Activated T-cell treated with anti-CD3 and anti-CD28 coated beads for 48 hours (primary cell): Measurements from ENCODE around the gene RNF217.

Experiments used
- DNase-seq: peaks from one replicate; pipeline ENCODE4 v3.0.0-alpha.2; 2020; ENCODE audit warnings: low read depth

Gene RNF217

GRCh38 chr6:124990988-124991387 lies 28.8 kb downstream of the RNF217 start:
- no peak for DNase-seq

- no peak for DNase-seq
These were observed 29.6 kb downstream of the RNF217 start for GRCh38 chr6:124991764-124992295.

DNA sequence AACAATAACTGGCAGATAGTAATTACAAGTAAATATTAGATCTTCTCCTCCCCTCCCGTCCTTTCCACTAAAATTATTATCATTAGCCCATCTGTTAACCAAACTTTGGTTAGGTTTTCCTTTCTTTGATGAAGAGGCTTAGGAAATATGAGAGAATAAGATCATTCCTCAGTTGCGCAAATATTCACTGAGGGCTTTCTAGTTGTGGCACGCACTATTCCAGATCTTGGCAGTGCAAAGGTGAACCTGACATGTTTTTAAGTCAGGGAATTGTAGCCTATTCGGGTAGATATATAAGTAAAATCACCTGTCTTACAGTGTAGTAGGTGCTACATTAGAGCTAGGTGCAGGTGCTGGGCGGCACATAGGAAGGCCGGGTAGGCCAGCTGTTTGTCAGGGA lies 31.1 kb downstream of the RNF217 start:
- DNase-seq = no peak

- DNase-seq = no peak
These were observed 32.4 kb downstream of the RNF217 start for GRCh38 chr6:124994648-124995047.

- DNase-seq = no peak
These were observed 32.9 kb downstream of the RNF217 start for GRCh38 chr6:124995131-124995530.

DNA sequence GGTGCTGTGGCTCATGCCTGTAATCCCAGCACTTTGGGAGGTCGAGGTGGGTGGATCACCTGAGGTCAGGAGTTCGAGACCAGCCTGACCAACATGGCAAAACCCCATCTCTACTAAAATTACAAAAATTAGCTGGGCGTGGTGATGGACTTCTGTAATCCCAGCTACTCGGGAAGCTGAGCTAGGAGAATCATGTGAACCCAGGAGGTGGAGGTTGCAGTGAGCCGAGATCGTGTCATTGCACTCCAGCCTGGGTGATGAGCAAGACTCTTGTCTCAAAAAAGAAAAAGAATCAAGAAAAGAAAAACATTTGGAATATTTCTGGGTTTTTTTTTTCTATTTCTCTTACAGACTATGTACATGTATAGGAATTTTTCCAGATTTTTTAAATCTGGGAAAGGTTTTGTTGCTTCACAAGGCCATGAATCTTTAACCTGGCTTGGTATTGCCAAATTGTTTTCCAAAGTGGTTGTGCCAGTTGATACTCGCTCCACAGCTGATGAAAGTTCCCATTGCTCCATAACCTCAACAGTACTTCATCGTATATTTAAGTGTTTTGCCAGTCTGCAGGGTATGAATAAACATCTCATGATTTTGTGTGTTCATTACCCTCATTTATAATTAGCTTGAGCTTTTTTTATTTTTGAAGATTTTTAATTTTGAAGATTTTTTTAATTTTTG lies 33.5 kb downstream of the RNF217 start:
- DNase-seq = no peak

DNA sequence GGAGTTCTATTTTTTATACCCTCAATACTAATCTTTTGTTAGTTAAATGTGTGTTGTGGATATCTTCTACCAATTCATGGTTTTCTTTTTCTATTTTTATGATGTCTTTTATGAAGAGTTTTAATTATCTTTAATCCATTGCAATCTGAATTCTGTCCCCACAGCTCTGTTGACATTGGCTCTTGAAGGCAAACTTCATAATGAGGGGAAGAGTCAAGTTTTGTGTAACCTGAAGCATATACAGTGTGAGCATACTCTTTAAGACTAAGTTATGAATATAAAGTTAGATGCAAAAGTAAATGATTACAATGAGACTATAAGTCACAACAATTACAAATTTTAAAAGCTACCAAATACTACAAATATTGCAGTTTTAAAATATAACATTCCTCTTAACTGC lies 34.2 kb downstream of the RNF217 start:
- DNase-seq = no peak

DNA sequence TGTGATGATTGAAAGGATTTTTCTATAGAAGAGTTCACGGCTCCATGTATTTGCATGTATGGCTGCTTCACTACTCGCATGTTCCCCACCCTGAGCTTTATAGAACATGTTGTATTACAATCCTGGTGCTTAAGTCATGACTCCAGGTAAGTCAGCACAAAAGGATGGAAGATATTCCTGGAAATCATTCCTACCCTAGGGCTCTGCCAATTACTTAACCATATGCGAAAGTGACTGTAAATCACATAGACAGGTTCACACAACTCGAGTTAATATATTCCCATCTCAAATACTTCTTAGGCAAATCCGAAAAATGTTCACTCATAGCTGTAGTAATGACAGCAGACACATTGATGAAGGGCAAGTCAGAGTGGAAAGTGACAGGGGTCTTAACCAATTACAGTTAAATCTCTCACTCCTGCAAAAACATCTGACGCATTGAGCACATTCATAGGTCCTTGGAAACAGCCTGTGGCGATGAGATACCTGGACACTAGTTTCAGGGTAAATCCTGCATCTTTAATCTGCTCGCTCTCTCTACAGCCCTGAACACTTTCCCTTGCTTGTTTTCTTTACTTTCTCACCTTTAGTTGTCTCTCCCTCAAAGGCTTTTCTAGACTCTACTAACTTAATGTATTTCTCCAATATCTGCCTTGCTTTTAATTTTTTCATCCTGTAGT lies 35.1 kb downstream of the RNF217 start:
- DNase-seq = no peak

- DNase-seq = no peak
These were observed 37.0 kb downstream of the RNF217 start for GRCh38 chr6:124999105-124999764.

- no peak for DNase-seq
These were observed 39.6 kb downstream of the RNF217 start for GRCh38 chr6:125001684-125002405.

- no peak for DNase-seq
These were observed 40.1 kb downstream of the RNF217 start for GRCh38 chr6:125002406-125002741.

- DNase-seq = no peak
These were observed 40.8 kb downstream of the RNF217 start for GRCh38 chr6:125003070-125003469.

GRCh38 chr6:125004198-125004597 lies 42.0 kb downstream of the RNF217 start:
- no peak for DNase-seq

GRCh38 chr6:125004797-125005595 lies 42.8 kb downstream of the RNF217 start:
- DNase-seq = no peak

DNA sequence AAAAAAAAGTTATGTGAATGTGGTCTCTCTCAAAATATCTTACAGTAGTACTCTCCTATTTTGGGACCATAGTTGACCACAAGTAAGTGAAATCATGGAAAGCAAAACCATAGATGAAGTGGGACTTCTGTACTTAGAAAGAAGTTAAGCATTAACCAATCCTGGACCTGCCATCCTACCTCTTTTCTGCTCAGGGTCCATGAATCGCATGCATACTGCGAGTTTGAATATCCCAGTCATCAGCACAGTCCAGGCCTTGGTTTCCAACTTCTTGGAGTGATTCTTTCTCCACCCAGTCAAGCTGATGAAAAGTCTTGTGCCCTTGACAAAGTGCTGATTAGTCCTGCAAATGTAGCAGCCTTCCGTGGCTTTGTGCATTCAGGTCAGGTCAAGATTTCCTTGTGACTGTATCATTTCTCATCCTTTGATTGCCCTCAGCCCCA lies 46.0 kb downstream of the RNF217 start:
- no peak for DNase-seq

DNA sequence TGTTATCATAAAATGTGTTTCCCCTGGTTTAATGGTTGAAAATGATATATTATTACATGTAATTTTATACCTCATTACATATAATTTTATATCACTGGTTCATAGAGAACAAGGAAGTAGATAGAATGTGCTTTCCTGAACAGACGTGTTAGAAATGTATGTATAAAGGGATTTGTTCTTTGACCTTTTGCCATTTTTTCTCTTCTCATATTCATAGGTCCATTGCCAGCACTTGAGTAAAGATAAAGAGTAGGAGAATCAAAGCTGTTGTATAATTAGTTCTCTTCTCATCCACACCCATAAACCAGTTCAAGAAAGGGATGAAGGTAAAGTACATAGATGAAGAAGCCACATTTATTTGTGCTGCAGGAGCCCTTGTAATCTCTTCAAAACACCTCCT lies 46.7 kb downstream of the RNF217 start:
- DNase-seq = no peak

DNA sequence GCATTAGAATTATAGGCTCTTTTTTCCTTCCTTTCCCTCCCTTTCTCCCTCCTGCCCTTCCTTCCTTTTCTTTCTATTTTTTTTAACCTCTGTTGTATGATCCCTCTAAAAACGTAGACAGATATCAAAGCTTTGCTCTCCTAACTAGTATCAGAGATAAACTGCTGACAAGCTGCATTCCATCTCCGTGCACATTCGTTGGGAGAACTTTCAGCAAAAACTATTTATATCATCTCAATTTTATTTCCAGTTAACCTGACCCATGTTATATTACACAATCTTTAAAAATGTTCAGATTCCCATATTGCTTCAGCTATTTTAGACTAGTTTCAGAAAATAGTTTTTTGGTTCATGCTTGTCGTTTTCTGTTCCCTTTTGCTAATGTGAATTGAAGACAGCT lies 47.3 kb downstream of the RNF217 start:
- DNase-seq = no peak

GRCh38 chr6:125013938-125014660 lies 51.9 kb downstream of the RNF217 start:
- no peak for DNase-seq

- DNase-seq = no peak
These were observed 52.4 kb downstream of the RNF217 start for GRCh38 chr6:125014661-125014957.

GRCh38 chr6:125015152-125015551 lies 52.9 kb downstream of the RNF217 start:
- DNase-seq = no peak

GRCh38 chr6:125018136-125018535 lies 55.9 kb downstream of the RNF217 start:
- no peak for DNase-seq
